K562 (cell line): ENCODE measurements around the gene FRMD4A. TPM values are rescaled to one million over a fixed set of nuclear protein-coding genes. Genes with fewer than 3 reads are reported as not detected.

ENCODE experiments used
- ATAC-seq: fragments of 200-7000 bp; cut with Tn5 transposase; 3 replicates; pipeline ENCODE4 v1.9.1; 2020; ENCODE audit warnings: moderate library complexity
- BruUV-seq: library from RNA; stranded (reverse); fragments of 400-500 nt; replicated peaks from 2 replicates; lab custom pipeline; 2021; lab: Mats Ljungman, UMichigan
- CTCF ChIA-PET: fragments of 300-600 bp; formaldehyde crosslinking; extraction: SDS; loops from one replicate; lab custom pipeline; 2021; ENCODE audit warnings: low intra/inter-chr PET ratio; lab: Yijun Ruan, JAX
- POLR2A ChIA-PET: fragments of 300-600, 350-650 bp; sonication (Branson Sonifier 250); formaldehyde crosslinking; extraction: SDS; loops from one replicate; lab custom pipeline; 2021; ENCODE audit warnings: antibody characterized with exemption, inconsistent platforms; lab: Yijun Ruan, JAX
- DNase-seq, 4 experiments: peaks; one replicate each; pipeline versions ENCODE4 v3.0.0 to v3.0.0-alpha.2; 2011 to 2018; ENCODE audit warnings: low spot score in 3 of 4, mixed read lengths in 3 of 4; ENCODE audit errors: extremely low read depth in 1 of 4
- FAIRE-seq: peaks from 2 replicates; lab custom pipeline; 2011; peaks lifted over from hg19 to GRCh38; lab: Jason Lieb, UNC
- H2AFZ ChIP-seq: 2 replicates; pipeline ENCODE4 v1.6.0; 2011; ENCODE audit warnings: low read depth, low read length, control low read depth, inconsistent platforms
- H3K27ac ChIP-seq: fragments of 200-600 bp; 3 replicates; pipeline ENCODE4 v1.8.0; 2011; ENCODE audit warnings: low read depth, mild to moderate bottlenecking, control low read depth, inconsistent platforms, low read length, moderate library complexity, mixed read lengths; ENCODE audit errors: extremely low read depth
- H3K27me3 ChIP-seq, 2 experiments: fragments of 300-600 bp in 1 of 2; 2 replicates in 1 of 2; 3 replicates in 1 of 2; pipeline versions ENCODE4 v1.6.0 to v1.8.0; 2011; ENCODE audit warnings: inconsistent platforms in 2 of 2, low read length in 2 of 2, mild to moderate bottlenecking in 1 of 2, mixed read lengths in 1 of 2, moderate library complexity in 1 of 2; ENCODE audit not compliant: control insufficient read depth in 2 of 2, insufficient read depth in 2 of 2
- H3K36me3 ChIP-seq: fragments of 300-600 bp; 3 replicates; pipeline ENCODE4 v1.8.0; 2011; ENCODE audit warnings: mild to moderate bottlenecking, low read length, inconsistent platforms; ENCODE audit not compliant: control insufficient read depth, insufficient read depth
- H3K4me1 ChIP-seq, 2 experiments: fragments of 200-600 bp in 1 of 2; replicated peaks in 1 of 2; 2 replicates in 1 of 2; 3 replicates in 1 of 2; pipeline versions ENCODE4 v1.5.1 to v1.8.0; 2011; ENCODE audit warnings: inconsistent platforms in 2 of 2, low read length in 2 of 2, mild to moderate bottlenecking in 1 of 2, mixed read lengths in 1 of 2, moderate library complexity in 1 of 2; ENCODE audit not compliant: control insufficient read depth in 2 of 2, insufficient read depth in 2 of 2
- H3K4me2 ChIP-seq: 2 replicates; pipeline ENCODE4 v1.6.1; 2011; ENCODE audit warnings: low read length, control low read depth, inconsistent platforms, mixed read lengths; ENCODE audit not compliant: insufficient read depth
- H3K4me3 ChIP-seq: fragments of 200-600 bp; sonication (generic), shearing (Covaris generic); 2 replicates; pipeline ENCODE4 v1.5.1; 2016; ENCODE audit warnings: control low read depth, inconsistent platforms
- H3K79me2 ChIP-seq: fragments of 200-600 bp; 3 replicates; pipeline ENCODE4 v1.8.0; 2011; ENCODE audit warnings: low read length, inconsistent platforms; ENCODE audit not compliant: control insufficient read depth, insufficient read depth
- H3K9ac ChIP-seq, 2 experiments: 2 replicates each; pipeline versions ENCODE4 v1.6.0 to v1.6.1; 2011; ENCODE audit warnings: low read depth in 2 of 2, low read length in 2 of 2, control low read depth in 1 of 2, inconsistent platforms in 1 of 2, mild to moderate bottlenecking in 1 of 2, mixed read lengths in 1 of 2; ENCODE audit not compliant: insufficient read depth in 1 of 2
- H3K9me1 ChIP-seq: one replicate; pipeline ENCODE4 v1.6.0; 2011; ENCODE audit warnings: inconsistent platforms, mild to moderate bottlenecking, low read length, moderate library complexity; ENCODE audit not compliant: control insufficient read depth, insufficient read depth
- H3K9me3 ChIP-seq: replicated peaks from 2 replicates; pipeline ENCODE4 v1.5.1; 2011; ENCODE audit warnings: low read depth, low read length, inconsistent platforms; ENCODE audit not compliant: control insufficient read depth, insufficient read depth
- H4K20me1 ChIP-seq: replicated peaks from 2 replicates; pipeline ENCODE4 v1.6.1; 2011; ENCODE audit warnings: low read length, inconsistent platforms, mixed read lengths; ENCODE audit not compliant: control insufficient read depth, insufficient read depth
- CGGBP1 ChIP-seq: fragments of 250-450 bp; sonication (Bioruptor Pico); IDR thresholded peaks from 2 replicates; pipeline ENCODE4 v1.9.0; 2021; ENCODE audit warnings: mild to moderate bottlenecking
- CREB3L1 ChIP-seq: fragments of 450-650 bp; IDR thresholded peaks from 2 replicates; pipeline ENCODE4 v1.6.1; 2014; ENCODE audit warnings: low read depth, mild to moderate bottlenecking, moderate library complexity, borderline replicate concordance
- CTCFL ChIP-seq: IDR thresholded peaks from 2 replicates; pipeline ENCODE4 v1.6.1; 2011; ENCODE audit warnings: borderline replicate concordance, low read depth, mild to moderate bottlenecking, moderate library complexity, low read length; ENCODE audit not compliant: insufficient read depth, poor library complexity, severe bottlenecking
- NFXL1 ChIP-seq: fragments of 450-650 bp; formaldehyde crosslinking; IDR thresholded peaks from 2 replicates; pipeline ENCODE4 v1.4.0; 2021; ENCODE audit warnings: mild to moderate bottlenecking
- ZKSCAN3 ChIP-seq: fragments of 250-450 bp; sonication (Bioruptor Pico); IDR thresholded peaks from 2 replicates; pipeline ENCODE4 v1.4.0; 2020
- ZNF699 ChIP-seq: fragments of 250-450 bp; sonication (Bioruptor Pico); IDR thresholded peaks from 2 replicates; pipeline ENCODE4 v1.8.0; 2021; ENCODE audit warnings: mild to moderate bottlenecking, moderate library complexity; ENCODE audit not compliant: insufficient replicate concordance
- ZSCAN32 ChIP-seq: fragments of 450-650 bp; formaldehyde crosslinking; IDR thresholded peaks from 2 replicates; pipeline ENCODE4 v1.4.0; 2020; ENCODE audit warnings: mild to moderate bottlenecking, moderate library complexity
- WGBS: fragments of 100-300 bp; shearing (Covaris generic); methylation state at CpG from one replicate; pipeline ENCODE4 v1.1.6; 2016; ENCODE audit warnings: low coverage, mixed read lengths; ENCODE audit not compliant: insufficient coverage; ENCODE audit errors: missing lambda C conversion rate; 5-methylcytosine and 5-hydroxymethylcytosine counted together
- in situ Hi-C: fragments of 300-500 bp; cut with MboI; formaldehyde crosslinking; loops from 4 replicates; pipeline ENCODE4 v1.15.0; 2018; ENCODE audit warnings: inconsistent platforms, mixed read lengths
- intact Hi-C: fragments of 100-400 bp; cut with micrococcal nuclease; formaldehyde crosslinking; loops from 2 replicates; pipeline ENCODE4 v1.14.2; 2022
- polyA plus RNA-seq, 8 experiments: library from polyadenylated mRNA; depleted of rRNA in 4 of 8; stranded (reverse) in 5 of 8; unstranded in 3 of 8; fragments of >200 nt; fragmentation: Nextera tagmentation in 2 of 8; fragmentation: Illumina TruSeq in 1 of 8; extraction: Ambion mirVana in 2 of 8; extraction: Trizol in 1 of 8; gene quantifications; 2 replicates each; pipeline versions ENCODE4 v1.2.1 to v1.2.3, GENCODE V29; 2011 to 2014; ENCODE audit warnings: inconsistent platforms in 1 of 8, missing spikeins in 1 of 8
- total RNA-seq, 7 experiments: library from RNA; depleted of rRNA in 6 of 7; stranded (reverse); fragments of >200 nt in 6 of 7; fragmentation: Illumina TruSeq in 2 of 7; extraction: Trizol in 2 of 7; gene quantifications; 2 replicates each; pipeline versions ENCODE4 v1.2.1 to v1.2.3, GENCODE V29; 2011 to 2021; ENCODE audit warnings: low replicate concordance in 1 of 7

The FRMD4A gene
- total and polyA plus RNA-seq, 9 of the 15 experiments (the other 6 are each of a cell fraction or from before 2014, with no cell fraction given), result 0.80 to 5.2 (median 3.0) TPM

GRCh38 chr10:13862546-13863233, 468.0 kb downstream of the FRMD4A start:
- Histone ChIP-seq H3K27me3 (peaks cover 8 to 21% of the 10 kb centered on the region in 2 experiments), H2AFZ (no peak overlapping the region), H3K4me3 (no peak overlapping the region), H3K9me3 (no peaks in the 10 kb centered on the region), H3K27ac (no peak overlapping the region), H3K4me2 (no peak overlapping the region), H4K20me1 (no peaks in the 10 kb centered on the region), H3K79me2 (no peaks in the 10 kb centered on the region), H3K9me1 (no peaks in the 10 kb centered on the region), H3K9ac (no peak overlapping the region), H3K36me3 (no peaks in the 10 kb centered on the region), H3K4me1 (no peaks in the 10 kb centered on the region)
- WGBS, result 2% methylated on average over 3 of the region's 3 CpGs
- DNase-seq (no peak), FAIRE-seq (no peak), ATAC-seq (no peak)
- intact Hi-C loops (no loop called here), in situ Hi-C loops (no loop called here)
- BruUV-seq, result no TSS peak
- CTCF ChIA-PET, result no interaction called here
- POLR2A ChIA-PET, result interaction anchor here (0.6 kb wide), 2 partner anchors 51 to 224 kb away, joined by 3 read pairs; no protein-coding TSS in a partner anchor
- TF ChIP-seq ZNF699 (CRISPR knock-in tag) (no peak), CTCFL (no peak), CGGBP1 (CRISPR knock-in tag) (no peak), CREB3L1 (no peak), ZKSCAN3 (CRISPR knock-in tag) (no peak), ZSCAN32 (no peak), NFXL1 (CRISPR knock-in tag) (no peak)
